HG03442 (cell line): ENCODE data around the gene ASTN2.

Source experiments
- ATAC-seq: cut with Tn5 transposase; IDR thresholded peaks from one replicate; pipeline ENCODE4 v1.9.1; 2021; ENCODE audit warnings: mild to moderate bottlenecking, moderate library complexity; ENCODE audit not compliant: unreplicated experiment

The ASTN2 gene

GRCh38 chr9:116653348-116654058 lies 761.4 kb downstream of the ASTN2 start:
- no peak for ATAC-seq

- peak; percentile 6 for ATAC-seq
Measured at GRCh38 chr9:116647515-116647809, 767.4 kb downstream of the ASTN2 start.

GRCh38 chr9:116646661-116647514 lies 768.0 kb downstream of the ASTN2 start:
- ATAC-seq, result peak; percentile 64

GRCh38 chr9:116644091-116644688 lies 770.7 kb downstream of the ASTN2 start:
- ATAC-seq, result no peak

GRCh38 chr9:116643691-116644090 lies 771.2 kb downstream of the ASTN2 start:
- no peak for ATAC-seq

- no peak for ATAC-seq
Measured at GRCh38 chr9:116641292-116642059, 773.4 kb downstream of the ASTN2 start.

- no peak for ATAC-seq
Measured at GRCh38 chr9:116639251-116639741, 775.6 kb downstream of the ASTN2 start.

GRCh38 chr9:116635908-116636307 lies 778.9 kb downstream of the ASTN2 start:
- no peak for ATAC-seq

- ATAC-seq, result no peak
Measured at GRCh38 chr9:116632990-116633838, 781.6 kb downstream of the ASTN2 start.

- no peak for ATAC-seq
Measured at GRCh38 chr9:116629634-116630033, 785.2 kb downstream of the ASTN2 start.

- ATAC-seq, result no peak
Measured at GRCh38 chr9:116628716-116629115, 786.1 kb downstream of the ASTN2 start.

GRCh38 chr9:116627433-116627832 lies 787.4 kb downstream of the ASTN2 start:
- ATAC-seq, result no peak

GRCh38 chr9:116626762-116627161 lies 788.1 kb downstream of the ASTN2 start:
- no peak for ATAC-seq

- no peak for ATAC-seq
Measured at GRCh38 chr9:116623715-116624114, 791.1 kb downstream of the ASTN2 start.

GRCh38 chr9:116617389-116617788 lies 797.5 kb downstream of the ASTN2 start:
- ATAC-seq, result no peak

GRCh38 chr9:116616304-116616914 lies 798.4 kb downstream of the ASTN2 start:
- ATAC-seq, result no peak

- ATAC-seq, result no peak
Measured at GRCh38 chr9:116608064-116608463, 806.8 kb downstream of the ASTN2 start.

GRCh38 chr9:116605904-116606341 lies 808.9 kb downstream of the ASTN2 start:
- ATAC-seq, result no peak

- no peak for ATAC-seq
Measured at GRCh38 chr9:116605060-116605459, 809.8 kb downstream of the ASTN2 start.

GRCh38 chr9:116604251-116604650 lies 810.6 kb downstream of the ASTN2 start:
- no peak for ATAC-seq
